HepG2 (cell line): ENCODE measurements around the gene CYB5B. TPM values are rescaled to one million over a fixed set of nuclear protein-coding genes. Genes with fewer than 3 reads are reported as not detected.

ENCODE experiments used
- CREB1 ChIP-seq, 2 experiments: fragments of 450-650 bp in 1 of 2; IDR thresholded peaks; 2 replicates each; pipeline ENCODE4 v1.6.1; 2016 to 2017; ENCODE audit warnings: control low read depth in 1 of 2, mild to moderate bottlenecking in 1 of 2, missing compliant biosample characterization in 1 of 2, missing genetic modification characterization in 1 of 2
- EED ChIP-seq: sonication (generic); formaldehyde crosslinking; IDR thresholded peaks from 2 replicates; pipeline ENCODE4 v1.5.0; 2020; ENCODE audit warnings: mild to moderate bottlenecking, missing genetic modification reagents
- MEIS1 ChIP-seq: sonication (generic); formaldehyde crosslinking; IDR thresholded peaks from 2 replicates; pipeline ENCODE4 v1.9.0; 2021; ENCODE audit warnings: mild to moderate bottlenecking, missing genetic modification reagents, moderate library complexity, borderline replicate concordance
- MTERF4 ChIP-seq: sonication (generic); formaldehyde crosslinking; IDR thresholded peaks from 2 replicates; pipeline ENCODE4 v1.8.0; 2023; ENCODE audit warnings: mild to moderate bottlenecking, missing genetic modification reagents
- NFAT5 ChIP-seq: sonication (generic); formaldehyde crosslinking; IDR thresholded peaks from 2 replicates; pipeline ENCODE4 v1.4.0; 2020; ENCODE audit warnings: missing genetic modification reagents
- PCBP2 ChIP-seq: fragments of 200-400 bp; formaldehyde crosslinking; optimal IDR thresholded peaks from 2 replicates; pipeline ENCODE3; 2018; ENCODE audit warnings: low read length, low read depth; ENCODE audit not compliant: poor library complexity, severe bottlenecking
- TBP ChIP-seq: sonication (generic); formaldehyde crosslinking; IDR thresholded peaks from 2 replicates; pipeline ENCODE4 v1.5.0; 2020; ENCODE audit warnings: missing genetic modification reagents
- TFAP4 ChIP-seq: sonication (generic); IDR thresholded peaks from 2 replicates; pipeline ENCODE4 v1.6.1; 2016; ENCODE audit warnings: low read depth, borderline replicate concordance
- TFE3 ChIP-seq: IDR thresholded peaks from 2 replicates; pipeline ENCODE4 v1.6.1; 2016
- TRIM22 ChIP-seq: fragments of 450-650 bp; IDR thresholded peaks from 2 replicates; pipeline ENCODE4 v1.6.1; 2017
- ZFYVE20 ChIP-seq: sonication (generic); formaldehyde crosslinking; IDR thresholded peaks from 2 replicates; pipeline ENCODE4 v1.8.0; 2023; ENCODE audit warnings: low read depth, mild to moderate bottlenecking, moderate library complexity, missing genetic modification reagents, borderline replicate concordance
- ZNF564 ChIP-seq: sonication (generic); formaldehyde crosslinking; IDR thresholded peaks from 2 replicates; pipeline ENCODE4 v1.8.1; 2023; ENCODE audit warnings: mild to moderate bottlenecking, missing genetic modification reagents
- ZNF766 ChIP-seq: sonication (generic); formaldehyde crosslinking; IDR thresholded peaks from 2 replicates; pipeline ENCODE4 v1.5.0; 2020; ENCODE audit warnings: missing genetic modification reagents, borderline replicate concordance
- ZSCAN25 ChIP-seq: sonication (generic); formaldehyde crosslinking; IDR thresholded peaks from 2 replicates; pipeline ENCODE4 v1.8.0; 2022; ENCODE audit warnings: mild to moderate bottlenecking, missing genetic modification reagents
- polyA plus RNA-seq, 8 experiments: library from polyadenylated mRNA; depleted of rRNA in 3 of 8; stranded (reverse) in 7 of 8; unstranded in 1 of 8; fragments of >200 nt; fragmentation: Illumina TruSeq in 4 of 8; extraction: Trizol in 4 of 8; gene quantifications; 2 replicates each; pipeline versions ENCODE4 v1.2.1 to v1.2.3, GENCODE V29; 2011 to 2016; ENCODE audit warnings: low read depth in 4 of 8, missing spikeins in 1 of 8, mixed read lengths in 1 of 8; ENCODE audit not compliant: insufficient read depth in 1 of 8
- total RNA-seq, 5 experiments: library from RNA; depleted of rRNA; stranded (reverse); fragments of >200 nt; fragmentation: Illumina TruSeq; extraction: Trizol; gene quantifications; 2 replicates each; pipeline ENCODE4 v1.2.3, GENCODE V29; 2016; ENCODE audit warnings: low read depth in 1 of 5

CYB5B gene
- total and polyA plus RNA-seq, 2 of the 13 experiments (the other 11 are each of a cell fraction or from before 2014, with no cell fraction given): 234 to 432 TPM

- no peak for TF ChIP-seq MTERF4 (CRISPR knock-in tag)
- peak; percentile 39; the same call in 1 of the 2 replicates for TF ChIP-seq TFAP4
- peak; percentile 75 for TF ChIP-seq ZSCAN25 (CRISPR knock-in tag)
- TF ChIP-seq ZFYVE20 (CRISPR knock-in tag): no peak
- TF ChIP-seq CREB1 (IDR thresholded peaks at IDR 0.05): no peak
- TF ChIP-seq CREB1 (CRISPR knock-in tag; IDR thresholded peaks at IDR 0.05): peak; percentile 92
- TF ChIP-seq ZNF766 (CRISPR knock-in tag): no peak
- no peak for TF ChIP-seq PCBP2
- no peak for TF ChIP-seq TFE3 (CRISPR knock-in tag)
- no peak; the same call in 1 of the 2 replicates for TF ChIP-seq EED (CRISPR knock-in tag)
- 0 out of 2 replicates have a peak, but pooled peaks have one; percentile 48 for TF ChIP-seq ZNF564 (CRISPR knock-in tag)
- peak; percentile 94 for TF ChIP-seq MEIS1 (CRISPR knock-in tag)
- TF ChIP-seq TRIM22: no peak
- TF ChIP-seq TBP (CRISPR knock-in tag): no peak
- TF ChIP-seq NFAT5 (CRISPR knock-in tag): no peak
Measured at GRCh38 chr16:69424053-69424934, at the start of gene CYB5B (continued).
